ENCODE data around the gene HERC2.

HERC2 gene

GRCh38 chr15:28274635-28275034 lies 47.3 kb downstream of the HERC2 start:
- H3K9me3 ChIP-seq (ENCODE audit: insufficient read depth, low read length) = no peaks in the 10 kb centered on the region
- H3K9ac ChIP-seq (ENCODE audit: insufficient read length, low read depth) = no peak overlapping the region
- no peaks in the 10 kb centered on the region for H3K4me1 ChIP-seq (ENCODE audit: insufficient read depth, insufficient read length)
- peaks cover 40% of the 10 kb centered on the region for H3K36me3 ChIP-seq (ENCODE audit: insufficient read depth, insufficient read length, low read length)
- TF ChIP-seq SUZ12 (IDR thresholded peaks at IDR 0.05; ENCODE audit: extremely low read depth, insufficient read depth, insufficient read length) = no peak
- no peak for TF ChIP-seq YY1 (IDR thresholded peaks at IDR 0.05; ENCODE audit: insufficient read depth, insufficient read length)
- no peak for TF ChIP-seq ZNF274 (IDR thresholded peaks at IDR 0.05; ENCODE audit: low read depth, low read length)
- DNase-seq (ENCODE audit: low read depth, low spot score) = no peak
- no peaks in the 10 kb centered on the region for H3K27me3 ChIP-seq (ENCODE audit: insufficient read depth, insufficient read length)
- no peak overlapping the region for H3K4me3 ChIP-seq (ENCODE audit: insufficient read length, low read depth)

DNA sequence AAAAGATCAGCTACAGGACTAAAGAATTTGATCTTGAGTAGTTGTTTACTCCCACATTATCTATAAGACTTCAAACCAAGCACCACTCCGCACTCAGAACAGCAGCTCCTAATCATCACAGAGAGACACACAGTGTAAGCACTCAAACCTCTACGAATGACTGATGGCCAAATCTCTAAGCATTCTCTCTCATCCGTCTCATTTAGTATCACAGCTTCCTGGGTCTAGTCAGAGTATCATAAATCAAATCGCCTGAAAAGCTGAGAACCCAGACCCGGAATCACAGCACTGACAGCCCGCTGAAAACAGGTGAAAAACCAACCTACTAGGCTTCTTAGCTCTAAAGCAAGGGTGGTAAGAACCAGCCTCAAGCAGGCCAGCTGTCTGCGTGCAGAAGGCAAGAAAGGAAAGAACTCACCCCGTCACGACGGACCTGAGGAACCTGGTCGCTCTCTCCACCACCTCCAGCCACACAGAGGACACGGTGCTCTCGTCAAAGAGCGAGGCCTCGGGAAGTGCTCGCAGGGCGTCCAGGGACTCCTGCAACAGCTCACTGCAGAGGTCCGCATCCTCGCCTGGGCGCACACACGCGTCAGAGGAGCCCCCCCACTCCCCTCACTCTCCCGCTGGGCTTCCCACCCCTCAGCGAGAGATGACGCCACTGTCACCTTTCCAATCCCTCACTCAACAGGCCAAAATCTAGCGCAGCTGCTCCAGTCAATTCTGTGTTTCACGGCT lies 47.9 kb downstream of the HERC2 start:
- no peak for DNase-seq (ENCODE audit: low read depth, low spot score)
- Histone ChIP-seq H3K4me3 (ENCODE audit: insufficient read length, low read depth) (no peak overlapping the region), H3K36me3 (ENCODE audit: insufficient read depth, insufficient read length, low read length) (peaks cover 39% of the 10 kb centered on the region), H3K9ac (ENCODE audit: insufficient read length, low read depth) (no peak overlapping the region), H3K4me1 (ENCODE audit: insufficient read depth, insufficient read length) (no peaks in the 10 kb centered on the region), H3K9me3 (ENCODE audit: insufficient read depth, low read length) (no peaks in the 10 kb centered on the region), H3K27me3 (ENCODE audit: insufficient read depth, insufficient read length) (no peaks in the 10 kb centered on the region)
- no peak for TF ChIP-seq ZNF274 (IDR thresholded peaks at IDR 0.05; ENCODE audit: low read depth, low read length)
- TF ChIP-seq SUZ12 (IDR thresholded peaks at IDR 0.05; ENCODE audit: extremely low read depth, insufficient read depth, insufficient read length) = no peak
- TF ChIP-seq YY1 (IDR thresholded peaks at IDR 0.05; ENCODE audit: insufficient read depth, insufficient read length) = no peak

- Histone ChIP-seq H3K9ac (ENCODE audit: insufficient read length, low read depth) (no peak overlapping the region), H3K4me3 (ENCODE audit: insufficient read length, low read depth) (no peak overlapping the region), H3K9me3 (ENCODE audit: insufficient read depth, low read length) (no peaks in the 10 kb centered on the region), H3K4me1 (ENCODE audit: insufficient read depth, insufficient read length) (no peaks in the 10 kb centered on the region), H3K36me3 (ENCODE audit: insufficient read depth, insufficient read length, low read length) (peaks cover 45% of the 10 kb centered on the region), H3K27me3 (ENCODE audit: insufficient read depth, insufficient read length) (no peaks in the 10 kb centered on the region)
- TF ChIP-seq SUZ12 (IDR thresholded peaks at IDR 0.05; ENCODE audit: extremely low read depth, insufficient read depth, insufficient read length) (no peak), ZNF274 (IDR thresholded peaks at IDR 0.05; ENCODE audit: low read depth, low read length) (no peak), YY1 (IDR thresholded peaks at IDR 0.05; ENCODE audit: insufficient read depth, insufficient read length) (no peak)
- no peak for DNase-seq (ENCODE audit: low read depth, low spot score)
These were observed 48.5 kb downstream of the HERC2 start for GRCh38 chr15:28273468-28273867.

DNA sequence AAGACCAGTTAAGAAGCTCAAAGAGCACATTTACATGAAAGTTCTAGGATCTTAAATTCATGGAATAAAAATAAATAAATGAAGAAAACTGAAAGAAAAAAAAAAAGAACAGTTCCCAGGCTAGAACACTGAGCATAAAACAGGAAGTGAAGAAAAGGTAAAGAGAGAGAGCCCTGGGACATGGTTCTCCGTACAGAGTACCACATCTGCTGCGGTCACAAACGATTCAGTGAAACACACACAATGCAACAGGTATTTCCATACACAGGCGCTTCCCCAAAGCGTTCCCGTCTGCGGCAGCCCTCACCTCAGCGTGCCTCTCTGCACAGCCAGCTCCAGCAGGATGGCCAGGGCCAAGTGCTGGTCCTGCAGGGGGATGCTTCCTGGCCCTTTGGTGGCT lies 49.4 kb downstream of the HERC2 start:
- H3K36me3 ChIP-seq (ENCODE audit: insufficient read depth, insufficient read length, low read length) = peaks cover 54% of the 10 kb centered on the region

DNA sequence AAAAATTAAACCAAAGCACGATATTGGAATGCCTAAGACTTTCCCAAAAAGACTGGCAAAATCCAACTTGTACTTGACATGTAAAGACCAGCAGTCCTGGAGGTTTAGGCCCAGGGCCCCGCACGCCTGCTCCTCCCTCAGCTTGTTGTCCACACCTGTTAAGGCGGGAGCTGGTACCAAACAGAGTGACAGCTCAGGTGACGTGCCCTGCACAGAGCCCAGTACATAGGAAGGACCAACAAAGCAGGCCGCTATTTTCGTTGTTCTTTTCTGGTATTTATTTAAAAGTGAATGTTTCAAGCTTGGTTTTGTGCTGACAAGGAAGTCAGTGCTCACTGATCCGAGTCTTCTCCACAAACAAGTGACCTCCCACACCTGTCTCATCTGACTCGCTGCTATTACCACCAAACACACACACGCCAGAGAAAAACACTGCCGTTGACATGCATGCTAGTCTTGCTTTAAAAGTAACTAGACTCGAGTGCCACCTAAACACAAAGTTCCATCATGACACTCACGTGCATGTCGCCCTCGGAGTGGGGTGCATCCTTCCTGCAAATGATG lies 50.2 kb downstream of the HERC2 start:
- H3K4me1 ChIP-seq (ENCODE audit: insufficient read depth, insufficient read length) = no peaks in the 10 kb centered on the region
- no peak overlapping the region for H3K4me3 ChIP-seq (ENCODE audit: insufficient read length, low read depth)
- no peak overlapping the region for H3K9ac ChIP-seq (ENCODE audit: insufficient read length, low read depth)
- no peak for DNase-seq (ENCODE audit: low read depth, low spot score)
- H3K27me3 ChIP-seq (ENCODE audit: insufficient read depth, insufficient read length) = no peaks in the 10 kb centered on the region
- TF ChIP-seq SUZ12 (IDR thresholded peaks at IDR 0.05; ENCODE audit: extremely low read depth, insufficient read depth, insufficient read length) (no peak), ZNF274 (IDR thresholded peaks at IDR 0.05; ENCODE audit: low read depth, low read length) (no peak), YY1 (IDR thresholded peaks at IDR 0.05; ENCODE audit: insufficient read depth, insufficient read length) (no peak)
- H3K9me3 ChIP-seq (ENCODE audit: insufficient read depth, low read length) = no peaks in the 10 kb centered on the region
- peaks cover 59% of the 10 kb centered on the region for H3K36me3 ChIP-seq (ENCODE audit: insufficient read depth, insufficient read length, low read length)

More for the DNA sequence above, 49.4 kb downstream of the HERC2 start:
- Histone ChIP-seq H3K4me1 (ENCODE audit: insufficient read depth, insufficient read length) (no peaks in the 10 kb centered on the region), H3K9me3 (ENCODE audit: insufficient read depth, low read length) (no peaks in the 10 kb centered on the region), H3K27me3 (ENCODE audit: insufficient read depth, insufficient read length) (no peaks in the 10 kb centered on the region), H3K4me3 (ENCODE audit: insufficient read length, low read depth) (no peak overlapping the region), H3K9ac (ENCODE audit: insufficient read length, low read depth) (no peak overlapping the region)
- TF ChIP-seq YY1 (IDR thresholded peaks at IDR 0.05; ENCODE audit: insufficient read depth, insufficient read length) (no peak), SUZ12 (IDR thresholded peaks at IDR 0.05; ENCODE audit: extremely low read depth, insufficient read depth, insufficient read length) (no peak), ZNF274 (IDR thresholded peaks at IDR 0.05; ENCODE audit: low read depth, low read length) (no peak)
- DNase-seq (ENCODE audit: low read depth, low spot score) = no peak

- H3K9me3 ChIP-seq (ENCODE audit: insufficient read depth, low read length) = no peaks in the 10 kb centered on the region
- no peak overlapping the region for H3K9ac ChIP-seq (ENCODE audit: insufficient read length, low read depth)
- H3K27me3 ChIP-seq (ENCODE audit: insufficient read depth, insufficient read length) = no peaks in the 10 kb centered on the region
- peaks cover 67% of the 10 kb centered on the region for H3K36me3 ChIP-seq (ENCODE audit: insufficient read depth, insufficient read length, low read length)
- no peaks in the 10 kb centered on the region for H3K4me1 ChIP-seq (ENCODE audit: insufficient read depth, insufficient read length)
- DNase-seq (ENCODE audit: low read depth, low spot score) = no peak
- no peak for TF ChIP-seq ZNF274 (IDR thresholded peaks at IDR 0.05; ENCODE audit: low read depth, low read length)
- no peak for TF ChIP-seq SUZ12 (IDR thresholded peaks at IDR 0.05; ENCODE audit: extremely low read depth, insufficient read depth, insufficient read length)
- no peak for TF ChIP-seq YY1 (IDR thresholded peaks at IDR 0.05; ENCODE audit: insufficient read depth, insufficient read length)
- H3K4me3 ChIP-seq (ENCODE audit: insufficient read length, low read depth) = no peak overlapping the region
These were observed 52.9 kb downstream of the HERC2 start for GRCh38 chr15:28269097-28269496.

- Histone ChIP-seq H3K9ac (ENCODE audit: insufficient read length, low read depth) (no peak overlapping the region), H3K4me3 (ENCODE audit: insufficient read length, low read depth) (no peak overlapping the region), H3K27me3 (ENCODE audit: insufficient read depth, insufficient read length) (no peaks in the 10 kb centered on the region), H3K9me3 (ENCODE audit: insufficient read depth, low read length) (no peaks in the 10 kb centered on the region), H3K36me3 (ENCODE audit: insufficient read depth, insufficient read length, low read length) (peaks cover 71% of the 10 kb centered on the region), H3K4me1 (ENCODE audit: insufficient read depth, insufficient read length) (no peaks in the 10 kb centered on the region)
- TF ChIP-seq SUZ12 (IDR thresholded peaks at IDR 0.05; ENCODE audit: extremely low read depth, insufficient read depth, insufficient read length) (no peak), ZNF274 (IDR thresholded peaks at IDR 0.05; ENCODE audit: low read depth, low read length) (no peak), YY1 (IDR thresholded peaks at IDR 0.05; ENCODE audit: insufficient read depth, insufficient read length) (no peak)
- no peak for DNase-seq (ENCODE audit: low read depth, low spot score)
These were observed 54.3 kb downstream of the HERC2 start for GRCh38 chr15:28267727-28268126.
